HG02678 (cell line): ENCODE data around the gene RBM34.
"Not testable (repeated sequence)": the region's sequence is repeated elsewhere in the genome, so short reads cannot be mapped to it uniquely, and the experiment has no call there.

Experiments used
- ATAC-seq: cut with Tn5 transposase; IDR thresholded peaks from one replicate; pipeline ENCODE4 v1.9.1; 2021; ENCODE audit warnings: mild to moderate bottlenecking, moderate library complexity; ENCODE audit not compliant: unreplicated experiment

The RBM34 gene

DNA sequence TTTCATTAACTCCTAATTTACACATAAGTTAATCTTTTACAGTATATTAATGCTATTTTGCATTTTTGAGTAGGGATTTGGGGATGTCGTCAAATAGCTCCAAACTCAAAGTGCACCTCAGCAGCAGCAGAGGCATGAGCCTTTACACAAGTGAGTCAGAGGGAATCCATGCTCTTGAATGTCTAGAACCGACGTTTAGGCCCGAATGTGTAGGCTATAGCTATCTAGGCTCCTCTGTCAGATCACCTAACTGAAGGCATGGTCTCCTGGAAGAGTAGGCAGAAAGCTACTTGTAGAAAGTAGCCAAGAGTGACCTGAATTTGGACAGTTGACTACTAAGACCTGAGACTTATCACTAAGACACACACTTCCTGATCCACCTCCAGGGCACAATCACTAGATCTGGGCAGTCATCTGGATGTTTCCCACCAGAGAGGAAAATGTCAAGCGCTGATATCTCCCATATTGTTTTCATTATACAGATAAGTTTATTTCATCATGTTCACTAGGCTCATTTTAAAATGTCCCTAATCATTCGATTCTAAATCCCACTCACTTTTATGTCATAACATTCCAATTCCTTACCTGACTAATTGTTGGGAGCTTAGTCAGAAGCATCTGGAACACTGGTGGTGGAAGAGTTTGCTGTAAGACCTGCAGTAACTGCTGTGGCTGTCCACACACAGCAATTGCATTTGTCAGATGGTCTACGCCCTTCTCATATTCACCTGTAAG, 47.7 kb downstream of the RBM34 start:
- ATAC-seq, result no peak

- ATAC-seq, result no peak
Observed at GRCh38 chr1:235112297-235113182, 48.5 kb downstream of the RBM34 start.

- ATAC-seq, result no peak
Observed at GRCh38 chr1:235111107-235111506, 49.9 kb downstream of the RBM34 start.

GRCh38 chr1:235108876-235109275, 52.2 kb downstream of the RBM34 start:
- ATAC-seq, result no peak

- no peak for ATAC-seq
Observed at GRCh38 chr1:235108185-235108593, 52.9 kb downstream of the RBM34 start.

- no peak for ATAC-seq
Observed at GRCh38 chr1:235107368-235108184, 53.5 kb downstream of the RBM34 start.

DNA sequence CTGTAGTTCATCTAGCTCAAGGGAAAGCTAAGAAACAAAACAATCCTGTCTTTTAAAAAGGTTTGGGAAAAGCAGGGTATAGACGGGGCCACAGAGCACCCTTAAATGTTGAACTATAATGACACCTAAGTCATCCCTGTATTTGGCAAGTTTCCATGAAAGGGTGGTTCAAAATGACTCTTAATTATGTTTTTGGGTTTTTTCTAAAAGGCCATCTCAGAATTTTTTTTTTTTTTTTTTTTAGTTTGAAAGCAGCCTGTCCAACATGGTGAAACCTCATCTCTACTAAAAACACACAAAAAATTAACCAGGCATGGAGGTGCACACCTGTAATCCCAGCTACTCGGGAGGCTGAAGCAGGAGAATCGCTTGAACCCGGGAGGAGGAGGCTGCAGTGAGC, 54.6 kb downstream of the RBM34 start:
- no peak for ATAC-seq

DNA sequence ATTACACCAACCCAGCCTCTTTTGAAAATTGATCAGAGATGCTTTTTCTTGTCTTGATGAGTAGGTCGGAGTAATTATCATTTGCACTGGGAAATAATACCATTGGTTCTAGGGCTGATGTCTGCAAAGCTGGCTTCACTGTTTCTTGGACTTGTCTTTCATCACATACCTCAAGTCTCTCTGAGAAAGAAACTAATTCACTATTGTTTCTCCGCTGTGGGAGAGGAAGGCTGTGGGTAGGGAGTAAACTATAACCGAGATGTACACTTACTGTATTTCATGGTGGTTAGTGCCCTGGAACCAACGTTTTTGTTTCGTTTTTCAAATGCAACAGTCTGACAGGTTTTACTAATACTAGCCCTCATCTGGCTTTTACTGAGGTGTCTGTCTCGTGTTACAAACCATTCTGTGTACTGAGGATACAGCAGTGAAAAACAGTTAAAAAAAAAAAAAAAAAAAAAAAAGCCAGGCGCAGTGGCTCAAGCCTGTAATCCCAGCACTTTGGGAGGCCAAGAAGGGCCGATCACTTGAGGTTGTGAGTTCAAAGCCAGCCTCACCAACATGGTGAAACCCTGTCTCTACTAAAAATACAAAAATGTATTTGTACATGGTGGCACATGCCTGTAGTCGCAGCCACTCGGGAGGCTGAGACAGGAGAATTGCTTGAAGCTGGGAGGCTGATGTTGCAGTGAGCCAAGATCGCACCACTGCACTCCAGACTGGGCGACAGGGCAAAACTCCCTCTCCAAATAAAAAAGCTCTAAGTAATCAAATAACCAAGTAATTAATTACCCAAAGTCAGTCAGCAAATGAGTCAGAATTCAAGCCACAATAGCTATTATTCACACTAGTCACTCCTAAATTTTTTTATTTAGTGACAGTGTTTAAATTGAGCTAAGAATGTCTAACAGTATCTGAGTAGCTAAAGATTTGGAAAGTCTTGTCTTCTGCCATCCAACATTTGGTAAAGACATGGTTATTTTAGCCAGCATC, 55.7 kb downstream of the RBM34 start:
- ATAC-seq, result peak; percentile 85

GRCh38 chr1:235102993-235103411, 58.0 kb downstream of the RBM34 start:
- no peak for ATAC-seq

DNA sequence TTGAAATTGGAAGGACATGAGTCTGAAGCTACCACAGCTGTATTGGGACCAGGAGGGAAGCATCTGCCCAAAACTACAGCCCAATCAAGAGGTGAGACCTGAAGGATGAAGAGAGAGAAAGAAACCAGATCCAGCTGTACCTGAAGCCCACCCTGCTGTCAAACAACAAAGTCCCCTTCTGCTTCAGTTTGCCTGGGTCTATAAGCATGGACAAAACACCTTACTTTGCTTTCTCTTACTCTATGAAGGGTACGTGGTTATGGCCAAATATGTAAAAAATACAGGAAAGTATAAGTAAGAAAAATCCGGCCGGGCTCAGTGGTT, 58.8 kb downstream of the RBM34 start:
- no peak for ATAC-seq

DNA sequence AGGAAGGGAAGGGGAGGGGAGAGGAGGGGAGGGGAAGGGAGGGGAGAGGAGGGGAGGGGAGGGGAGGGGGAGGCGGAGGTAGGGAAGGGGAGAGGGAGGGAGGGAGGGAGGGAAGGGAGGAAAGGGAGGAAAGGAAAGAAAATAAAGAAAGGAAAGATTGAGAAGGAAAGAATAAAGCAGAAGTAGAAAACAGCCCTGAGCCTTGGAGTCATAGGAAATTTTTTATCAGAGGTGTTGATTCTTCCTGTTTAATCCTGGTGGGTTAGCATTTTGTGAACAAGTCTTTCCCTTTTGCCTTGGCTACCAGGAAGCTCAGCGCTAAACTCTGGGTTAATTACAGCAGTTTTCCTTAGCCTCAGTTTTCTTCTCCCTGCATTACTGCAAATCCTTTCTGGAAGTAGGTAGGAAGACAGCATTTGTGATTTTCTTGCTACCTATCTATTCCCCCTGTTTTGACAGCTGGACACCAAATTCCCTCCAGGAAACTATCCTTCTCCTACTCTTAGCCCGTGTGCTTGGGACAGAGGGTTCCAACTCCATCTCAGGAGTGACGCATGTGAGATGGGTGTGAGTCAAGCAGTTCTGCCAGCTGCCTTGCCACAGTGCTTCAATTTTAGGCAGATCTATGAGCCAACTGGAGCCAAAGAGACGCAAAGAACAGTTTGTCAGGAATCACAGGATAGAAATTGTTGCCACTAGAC, 59.3 kb downstream of the RBM34 start:
- ATAC-seq, result no peak

DNA sequence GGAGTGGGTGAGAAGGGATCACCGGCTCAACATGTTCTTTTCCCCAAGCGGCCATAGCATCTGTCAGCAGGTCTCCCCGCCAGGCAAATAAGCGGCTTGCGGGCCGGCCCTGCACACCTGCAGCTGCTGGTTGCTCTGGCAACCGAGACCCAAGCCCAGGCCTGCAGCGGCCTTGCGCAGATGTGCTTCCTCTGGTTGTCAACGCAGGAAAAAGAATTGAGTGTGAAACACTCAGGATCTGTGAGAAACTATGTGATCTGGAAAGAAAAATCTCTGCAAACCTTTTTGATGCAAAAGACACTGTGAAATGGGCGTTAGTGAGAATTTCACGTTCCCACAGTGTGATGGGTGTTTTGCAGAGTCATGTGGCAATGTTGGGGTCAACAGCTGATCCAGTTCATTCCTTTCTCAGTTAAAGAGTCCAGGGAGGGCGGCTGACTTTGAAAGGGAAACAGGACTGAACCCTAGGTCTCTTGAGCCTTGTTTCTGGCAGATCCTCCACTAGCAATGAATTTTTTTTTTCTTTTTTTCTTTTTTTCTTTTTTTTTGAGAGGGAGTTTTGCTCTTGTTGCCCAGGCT, 60.8 kb downstream of the RBM34 start:
- ATAC-seq, result no peak

DNA sequence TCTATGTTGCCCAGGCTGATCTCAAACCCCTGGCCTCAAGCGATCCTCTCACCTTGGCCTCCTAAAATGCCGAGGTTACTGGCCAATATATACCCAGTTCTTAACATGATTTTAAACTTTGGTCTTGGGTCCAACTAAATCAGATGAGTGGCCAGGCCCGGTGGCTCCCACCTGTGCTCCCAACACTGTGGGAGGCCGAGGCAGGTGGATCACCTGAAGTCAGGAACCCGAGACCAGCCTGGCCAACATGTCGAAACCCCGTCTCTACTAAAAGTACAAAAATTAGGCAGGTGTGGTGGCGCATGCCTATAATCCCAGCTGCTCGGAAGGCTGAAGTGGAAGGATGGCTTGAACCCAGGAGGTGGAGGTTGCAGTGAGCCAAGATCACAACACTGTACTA, 62.1 kb downstream of the RBM34 start:
- ATAC-seq, result no peak

- ATAC-seq, result no peak
Observed at GRCh38 chr1:235098547-235098946, 62.5 kb downstream of the RBM34 start.

DNA sequence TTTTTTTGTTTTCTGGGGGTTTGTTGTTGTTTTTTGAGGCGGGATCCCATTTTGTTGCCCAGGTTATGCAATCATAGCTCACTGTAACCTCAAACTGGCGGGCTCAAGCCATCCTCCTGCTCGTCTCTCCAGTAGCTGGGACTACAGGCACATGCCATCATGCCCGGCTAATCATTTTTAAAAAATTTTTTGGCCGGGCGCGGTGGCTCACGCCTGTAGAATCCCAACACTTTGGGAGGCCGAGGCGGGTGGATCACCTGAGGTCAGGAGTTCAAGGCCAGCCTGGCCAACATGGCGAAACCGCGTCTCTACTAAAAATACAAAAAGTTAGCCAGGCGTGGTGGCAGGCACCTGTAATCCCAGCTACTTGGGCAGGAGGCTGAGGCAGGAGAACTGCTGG, 63.5 kb downstream of the RBM34 start:
- not testable (repeated sequence) for ATAC-seq

- ATAC-seq, result no peak
Observed at GRCh38 chr1:235095938-235096562, 65.0 kb downstream of the RBM34 start.

- ATAC-seq, result peak; percentile 63
Observed at GRCh38 chr1:235093696-235094592, 67.1 kb downstream of the RBM34 start.
